Neural progenitor cell (in vitro differentiated cells): ENCODE results near the gene PCSK1. TPM values are rescaled to one million over a fixed set of nuclear protein-coding genes. Genes with fewer than 3 reads are reported as not detected.

Source experiments
- DNase-seq: peaks from one replicate; pipeline ENCODE4 v3.0.0-alpha.2; 2016; ENCODE audit warnings: low spot score
- H2AFZ ChIP-seq: fragments of 200-600 bp; sonication (generic); replicated peaks from 2 replicates; pipeline ENCODE4 v1.6.1; 2016; ENCODE audit warnings: antibody characterized with exemption
- H3F3A ChIP-seq: fragments of 200-600 bp; sonication (generic); 2 replicates; pipeline ENCODE4 v1.6.1; 2016; ENCODE audit warnings: antibody characterized with exemption, low read depth
- H3K27ac ChIP-seq: fragments of 200-600 bp; sonication (generic); 2 replicates; pipeline ENCODE4 v1.5.1; 2016; ENCODE audit warnings: mild to moderate bottlenecking
- H3K27me3 ChIP-seq: fragments of 200-600 bp; sonication (generic); 2 replicates; pipeline ENCODE4 v1.6.1; 2016; ENCODE audit warnings: mild to moderate bottlenecking, moderate library complexity
- H3K36me3 ChIP-seq: fragments of 200-600 bp; sonication (generic); 2 replicates; pipeline ENCODE4 v1.5.1; 2016
- H3K4me1 ChIP-seq: fragments of 200-600 bp; sonication (generic); 2 replicates; pipeline ENCODE4 v1.6.1; 2016; ENCODE audit warnings: mixed run types
- H3K4me2 ChIP-seq: fragments of 200-600 bp; sonication (generic); 2 replicates; pipeline ENCODE4 v1.6.1; 2016
- H3K4me3 ChIP-seq: fragments of 200-600 bp; sonication (generic); 2 replicates; pipeline ENCODE4 v1.5.1; 2016
- H3K79me2 ChIP-seq: fragments of 200-600 bp; sonication (generic); 2 replicates; pipeline ENCODE4 v1.6.1; 2016; ENCODE audit warnings: low read depth
- H3K9ac ChIP-seq: fragments of 200-600 bp; sonication (generic); 2 replicates; pipeline ENCODE4 v1.6.1; 2016
- H3K9me3 ChIP-seq: fragments of 200-600 bp; sonication (generic); 2 replicates; pipeline ENCODE4 v1.5.1; 2016; ENCODE audit warnings: low read depth
- H4K20me1 ChIP-seq: fragments of 200-600 bp; sonication (generic); 2 replicates; pipeline ENCODE4 v1.6.1; 2016; ENCODE audit warnings: low read depth
- H3K27ac Mint-ChIP-seq: 3 replicates; pipeline ENCODE4 v1.8.0; 2021; ENCODE audit warnings: mixed read lengths
- H3K27me3 Mint-ChIP-seq: 2 replicates; pipeline ENCODE4 v1.8.0; 2022; ENCODE audit warnings: low read depth, mild to moderate bottlenecking, inconsistent platforms, moderate library complexity, mixed read lengths; ENCODE audit not compliant: insufficient read depth
- H3K36me3 Mint-ChIP-seq: 3 replicates; pipeline ENCODE4 v1.8.0; 2021; ENCODE audit warnings: mixed read lengths
- H3K4me1 Mint-ChIP-seq: 3 replicates; pipeline ENCODE4 v1.8.0; 2021; ENCODE audit warnings: mixed read lengths
- H3K4me3 Mint-ChIP-seq: 3 replicates; pipeline ENCODE4 v1.8.0; 2021; ENCODE audit warnings: mild to moderate bottlenecking, moderate library complexity, mixed read lengths
- H3K9me3 Mint-ChIP-seq: 3 replicates; pipeline ENCODE4 v1.8.0; 2020; ENCODE audit warnings: mixed read lengths
- CTCF ChIP-seq: fragments of 200-600 bp; sonication (generic); IDR thresholded peaks from 2 replicates; pipeline ENCODE4 v1.5.1; 2017; ENCODE audit warnings: antibody characterized with exemption, mild to moderate bottlenecking
- EZH2 ChIP-seq: fragments of 200-600 bp; sonication (generic); IDR thresholded peaks from 2 replicates; pipeline ENCODE4 v1.6.1; 2017; ENCODE audit warnings: antibody characterized with exemption, mild to moderate bottlenecking, moderate library complexity
- EZH2phosphoT487 ChIP-seq: fragments of 200-600 bp; sonication (generic); IDR thresholded peaks from 2 replicates; pipeline ENCODE4 v1.6.1; 2017; ENCODE audit warnings: antibody characterized with exemption
- total RNA-seq: library from RNA; depleted of rRNA; stranded (reverse); fragments of >200 nt; gene quantifications from 2 replicates; pipeline ENCODE4 v1.2.3, GENCODE V29; 2015; ENCODE audit warnings: low replicate concordance

Gene PCSK1
- total RNA-seq, 1 donor from 2014 or later, result 3.9 TPM

GRCh38 chr5:96478983-96479382 lies 45.9 kb upstream of the PCSK1 start:
- Mint-ChIP-seq H3K4me1 (no peaks in the 10 kb centered on the region), H3K27ac (no peak overlapping the region), H3K27me3 (no peaks in the 10 kb centered on the region), H3K4me3 (no peak overlapping the region), H3K9me3 (no peaks in the 10 kb centered on the region), H3K36me3 (no peaks in the 10 kb centered on the region)
- H3K79me2 ChIP-seq, result no peaks in the 10 kb centered on the region
- H3K27ac ChIP-seq, result no peak overlapping the region
- TF ChIP-seq CTCF (no peak), EZH2 (no peak)
- no peak for DNase-seq
- no peak overlapping the region for H2AFZ ChIP-seq
- no peaks in the 10 kb centered on the region for H3K36me3 ChIP-seq
- H3F3A ChIP-seq, result no peaks in the 10 kb centered on the region
- H3K9ac ChIP-seq, result no peak overlapping the region
- no peak overlapping the region for H3K4me2 ChIP-seq
- no peaks in the 10 kb centered on the region for H4K20me1 ChIP-seq
- H3K4me1 ChIP-seq, result no peaks in the 10 kb centered on the region
- no peak overlapping the region for H3K4me3 ChIP-seq
- no peaks in the 10 kb centered on the region for H3K27me3 ChIP-seq
- no peaks in the 10 kb centered on the region for H3K9me3 ChIP-seq

- H3F3A ChIP-seq, result no peaks in the 10 kb centered on the region
- H3K9me3 Mint-ChIP-seq, result no peaks in the 10 kb centered on the region
- H3K4me1 Mint-ChIP-seq, result peaks cover 3% of the 10 kb centered on the region
- H3K79me2 ChIP-seq, result no peaks in the 10 kb centered on the region
- no peak overlapping the region for H3K4me2 ChIP-seq
- no peaks in the 10 kb centered on the region for H3K36me3 ChIP-seq
- no peak overlapping the region for H3K9ac ChIP-seq
- no peaks in the 10 kb centered on the region for H3K27me3 ChIP-seq
- peaks cover 2% of the 10 kb centered on the region for H3K27me3 Mint-ChIP-seq
- H3K27ac ChIP-seq, result no peak overlapping the region
- H2AFZ ChIP-seq, result no peak overlapping the region
- no peak overlapping the region for H3K4me3 Mint-ChIP-seq
- H3K4me1 ChIP-seq, result no peaks in the 10 kb centered on the region
- H3K36me3 Mint-ChIP-seq, result no peaks in the 10 kb centered on the region
- TF ChIP-seq EZH2phosphoT487 (no peak), EZH2 (no peak), CTCF (no peak)
- H4K20me1 ChIP-seq, result no peaks in the 10 kb centered on the region
- H3K27ac Mint-ChIP-seq, result no peak overlapping the region
- DNase-seq, result no peak
- H3K9me3 ChIP-seq, result no peaks in the 10 kb centered on the region
- no peak overlapping the region for H3K4me3 ChIP-seq
These were observed 43.6 kb upstream of the PCSK1 start for GRCh38 chr5:96476654-96477053.

- no peak for DNase-seq
- Histone ChIP-seq H3K27ac (no peak overlapping the region), H3K9ac (no peak overlapping the region), H3K36me3 (no peaks in the 10 kb centered on the region), H3K9me3 (no peaks in the 10 kb centered on the region), H3K4me1 (peaks cover 7% of the 10 kb centered on the region), H3K79me2 (no peaks in the 10 kb centered on the region), H3K4me3 (no peak overlapping the region), H2AFZ (no peak overlapping the region), H3F3A (no peaks in the 10 kb centered on the region), H4K20me1 (no peaks in the 10 kb centered on the region), H3K27me3 (no peaks in the 10 kb centered on the region), H3K4me2 (no peak overlapping the region)
- H3K9me3 Mint-ChIP-seq, result no peaks in the 10 kb centered on the region
- peaks cover 2% of the 10 kb centered on the region for H3K27me3 Mint-ChIP-seq
- TF ChIP-seq EZH2 (no peak), CTCF (no peak), EZH2phosphoT487 (no peak)
- H3K27ac Mint-ChIP-seq, result no peak overlapping the region
- no peaks in the 10 kb centered on the region for H3K36me3 Mint-ChIP-seq
- peaks cover 9% of the 10 kb centered on the region for H3K4me1 Mint-ChIP-seq
- H3K4me3 Mint-ChIP-seq, result no peak overlapping the region
These were observed 41.0 kb upstream of the PCSK1 start for GRCh38 chr5:96474073-96474472.

- H3K27ac ChIP-seq, result no peak overlapping the region
- no peaks in the 10 kb centered on the region for H3K9me3 ChIP-seq
- Mint-ChIP-seq H3K4me3 (no peak overlapping the region), H3K9me3 (no peaks in the 10 kb centered on the region), H3K36me3 (no peaks in the 10 kb centered on the region), H3K27me3 (peaks cover 2% of the 10 kb centered on the region), H3K4me1 (peaks cover 9% of the 10 kb centered on the region), H3K27ac (no peak overlapping the region)
- no peak overlapping the region for H2AFZ ChIP-seq
- H3K4me3 ChIP-seq, result no peak overlapping the region
- no peaks in the 10 kb centered on the region for H3F3A ChIP-seq
- H3K36me3 ChIP-seq, result no peaks in the 10 kb centered on the region
- no peak overlapping the region for H3K4me2 ChIP-seq
- no peak for DNase-seq
- peaks cover 7% of the 10 kb centered on the region for H3K4me1 ChIP-seq
- no peaks in the 10 kb centered on the region for H3K79me2 ChIP-seq
- no peaks in the 10 kb centered on the region for H4K20me1 ChIP-seq
- TF ChIP-seq EZH2phosphoT487, result no peak
- no peak for TF ChIP-seq CTCF
- no peak for TF ChIP-seq EZH2
- no peaks in the 10 kb centered on the region for H3K27me3 ChIP-seq
- no peak overlapping the region for H3K9ac ChIP-seq
These were observed 40.1 kb upstream of the PCSK1 start for GRCh38 chr5:96473155-96473554.
